Astrocyte (in vitro differentiated cells and primary cell): ENCODE measurements around the gene PACC1. TPM values are rescaled to one million over a fixed set of nuclear protein-coding genes. Genes with fewer than 3 reads are reported as not detected.

Source experiments
- total RNA-seq: library from RNA; stranded (reverse); gene quantifications from 2 replicates; pipeline ENCODE4 v1.2.1, GENCODE V29; 2021

PACC1 gene
- total RNA-seq, 1 donor from 2014 or later, result 18.8 TPM

Other genes with a start within 250 kb of the PACC1 start
- gene PPP2R5A, start 129.5 kb downstream of the PACC1 start, total RNA-seq, result 13.2 and 14.6 TPM in 2 replicates
- gene NENF, start 18.0 kb upstream of the PACC1 start, total RNA-seq, result 34.4 and 38.8 TPM in 2 replicates
- gene ATF3, start 193.9 kb upstream of the PACC1 start, total RNA-seq, result 72.5 and 87.6 TPM in 2 replicates